Measurements from ENCODE around the gene KDSR.

KDSR gene

GRCh38 chr18:63302220-63302619 is 64.8 kb downstream of the KDSR start:
- FAIRE-seq (no peak), DNase-seq (ENCODE audit: insufficient read length, low spot score) (no peak)
- no peak for TF ChIP-seq POLR2A (IDR thresholded peaks at IDR 0.05; ENCODE audit: low read depth, low read length)
- no peak for TF ChIP-seq TAF1 (IDR thresholded peaks at IDR 0.05; ENCODE audit: low read depth, low read length)
- no peak for TF ChIP-seq POLR2AphosphoS5 (IDR thresholded peaks at IDR 0.05; ENCODE audit: low read depth, low read length)
- TF ChIP-seq SPI1 (IDR thresholded peaks at IDR 0.05; ENCODE audit: low read depth, low read length) = no peak
- no peak for TF ChIP-seq POU2F2 (IDR thresholded peaks at IDR 0.05; ENCODE audit: low read depth, low read length)
- TF ChIP-seq PAX5 (IDR thresholded peaks at IDR 0.05; ENCODE audit: insufficient read depth, low read length, severe bottlenecking) = no peak

- no peak for DNase-seq (ENCODE audit: insufficient read length, low spot score)
- TF ChIP-seq TAF1 (IDR thresholded peaks at IDR 0.05; ENCODE audit: low read depth, low read length) (no peak), POU2F2 (IDR thresholded peaks at IDR 0.05; ENCODE audit: low read depth, low read length) (no peak), POLR2A (IDR thresholded peaks at IDR 0.05; ENCODE audit: low read depth, low read length) (no peak), PAX5 (IDR thresholded peaks at IDR 0.05; ENCODE audit: insufficient read depth, low read length, severe bottlenecking) (no peak), POLR2AphosphoS5 (IDR thresholded peaks at IDR 0.05; ENCODE audit: low read depth, low read length) (no peak), SPI1 (IDR thresholded peaks at IDR 0.05; ENCODE audit: low read depth, low read length) (no peak)
- no peak for FAIRE-seq
Measured at GRCh38 chr18:63301434-63301833, 65.6 kb downstream of the KDSR start.

- DNase-seq (ENCODE audit: insufficient read length, low spot score) = no peak
- no peak for TF ChIP-seq SPI1 (IDR thresholded peaks at IDR 0.05; ENCODE audit: low read depth, low read length)
- TF ChIP-seq POU2F2 (IDR thresholded peaks at IDR 0.05; ENCODE audit: low read depth, low read length) = peak; percentile 48; the same call in 1 of the 2 replicates
- peak; percentile 82 for FAIRE-seq
Measured at GRCh38 chr18:63299837-63300745, 66.9 kb downstream of the KDSR start.

- FAIRE-seq = no peak
Measured at GRCh38 chr18:63298400-63299365, 68.3 kb downstream of the KDSR start.

GRCh38 chr18:63297687-63298399 is 69.2 kb downstream of the KDSR start:
- no peak for FAIRE-seq

More at GRCh38 chr18:63298400-63299365, 68.3 kb downstream of the KDSR start:
- DNase-seq (ENCODE audit: insufficient read length, low spot score) = no peak
- TF ChIP-seq POLR2A (IDR thresholded peaks at IDR 0.05; ENCODE audit: low read depth, low read length) (no peak), TAF1 (IDR thresholded peaks at IDR 0.05; ENCODE audit: low read depth, low read length) (no peak), POLR2AphosphoS5 (IDR thresholded peaks at IDR 0.05; ENCODE audit: low read depth, low read length) (no peak), SPI1 (IDR thresholded peaks at IDR 0.05; ENCODE audit: low read depth, low read length) (no peak), POU2F2 (IDR thresholded peaks at IDR 0.05; ENCODE audit: low read depth, low read length) (no peak), PAX5 (IDR thresholded peaks at IDR 0.05; ENCODE audit: insufficient read depth, low read length, severe bottlenecking) (no peak)

GRCh38 chr18:63293935-63294334 is 73.1 kb downstream of the KDSR start:
- TF ChIP-seq SPI1 (IDR thresholded peaks at IDR 0.05; ENCODE audit: low read depth, low read length) (no peak), TAF1 (IDR thresholded peaks at IDR 0.05; ENCODE audit: low read depth, low read length) (no peak), PAX5 (IDR thresholded peaks at IDR 0.05; ENCODE audit: insufficient read depth, low read length, severe bottlenecking) (no peak), POU2F2 (IDR thresholded peaks at IDR 0.05; ENCODE audit: low read depth, low read length) (no peak), POLR2AphosphoS5 (IDR thresholded peaks at IDR 0.05; ENCODE audit: low read depth, low read length) (no peak), POLR2A (IDR thresholded peaks at IDR 0.05; ENCODE audit: low read depth, low read length) (no peak)
- FAIRE-seq (no peak), DNase-seq (ENCODE audit: insufficient read length, low spot score) (no peak)

More at GRCh38 chr18:63297687-63298399, 69.2 kb downstream of the KDSR start:
- TF ChIP-seq SPI1 (IDR thresholded peaks at IDR 0.05; ENCODE audit: low read depth, low read length) (no peak), POU2F2 (IDR thresholded peaks at IDR 0.05; ENCODE audit: low read depth, low read length) (no peak), POLR2AphosphoS5 (IDR thresholded peaks at IDR 0.05; ENCODE audit: low read depth, low read length) (no peak), POLR2A (IDR thresholded peaks at IDR 0.05; ENCODE audit: low read depth, low read length) (no peak), TAF1 (IDR thresholded peaks at IDR 0.05; ENCODE audit: low read depth, low read length) (no peak), PAX5 (IDR thresholded peaks at IDR 0.05; ENCODE audit: insufficient read depth, low read length, severe bottlenecking) (no peak)
- no peak for DNase-seq (ENCODE audit: insufficient read length, low spot score)

GRCh38 chr18:63292831-63293683 is 73.9 kb downstream of the KDSR start:
- DNase-seq (ENCODE audit: insufficient read length, low spot score) = no peak
- peak; percentile 89 for FAIRE-seq
- TF ChIP-seq TAF1 (IDR thresholded peaks at IDR 0.05; ENCODE audit: low read depth, low read length) (no peak), PAX5 (IDR thresholded peaks at IDR 0.05; ENCODE audit: insufficient read depth, low read length, severe bottlenecking) (no peak), SPI1 (IDR thresholded peaks at IDR 0.05; ENCODE audit: low read depth, low read length) (no peak), POU2F2 (IDR thresholded peaks at IDR 0.05; ENCODE audit: low read depth, low read length) (no peak), POLR2A (IDR thresholded peaks at IDR 0.05; ENCODE audit: low read depth, low read length) (no peak), POLR2AphosphoS5 (IDR thresholded peaks at IDR 0.05; ENCODE audit: low read depth, low read length) (no peak)

- peak; percentile 79 for FAIRE-seq
- no peak for DNase-seq (ENCODE audit: insufficient read length, low spot score)
- no peak for TF ChIP-seq SPI1 (IDR thresholded peaks at IDR 0.05; ENCODE audit: low read depth, low read length)
- no peak for TF ChIP-seq POLR2A (IDR thresholded peaks at IDR 0.05; ENCODE audit: low read depth, low read length)
- no peak for TF ChIP-seq POU2F2 (IDR thresholded peaks at IDR 0.05; ENCODE audit: low read depth, low read length)
- no peak for TF ChIP-seq POLR2AphosphoS5 (IDR thresholded peaks at IDR 0.05; ENCODE audit: low read depth, low read length)
- TF ChIP-seq TAF1 (IDR thresholded peaks at IDR 0.05; ENCODE audit: low read depth, low read length) = no peak
- no peak for TF ChIP-seq PAX5 (IDR thresholded peaks at IDR 0.05; ENCODE audit: insufficient read depth, low read length, severe bottlenecking)
Measured at GRCh38 chr18:63291278-63291677, 75.7 kb downstream of the KDSR start.

All from GM12891 (cell line).